Measurements from ENCODE around the gene ELOA.
A peak's percentile ranks its signal among the peaks of the same experiment; 100 is the strongest.
"Not testable (repeated sequence)": the region's sequence is repeated elsewhere in the genome, so short reads cannot be mapped to it uniquely, and the experiment has no call there.

ELOA gene

GRCh38 chr1:23741609-23742008, 1.7 kb upstream of the ELOA start:
- no peak for DNase-seq

DNA sequence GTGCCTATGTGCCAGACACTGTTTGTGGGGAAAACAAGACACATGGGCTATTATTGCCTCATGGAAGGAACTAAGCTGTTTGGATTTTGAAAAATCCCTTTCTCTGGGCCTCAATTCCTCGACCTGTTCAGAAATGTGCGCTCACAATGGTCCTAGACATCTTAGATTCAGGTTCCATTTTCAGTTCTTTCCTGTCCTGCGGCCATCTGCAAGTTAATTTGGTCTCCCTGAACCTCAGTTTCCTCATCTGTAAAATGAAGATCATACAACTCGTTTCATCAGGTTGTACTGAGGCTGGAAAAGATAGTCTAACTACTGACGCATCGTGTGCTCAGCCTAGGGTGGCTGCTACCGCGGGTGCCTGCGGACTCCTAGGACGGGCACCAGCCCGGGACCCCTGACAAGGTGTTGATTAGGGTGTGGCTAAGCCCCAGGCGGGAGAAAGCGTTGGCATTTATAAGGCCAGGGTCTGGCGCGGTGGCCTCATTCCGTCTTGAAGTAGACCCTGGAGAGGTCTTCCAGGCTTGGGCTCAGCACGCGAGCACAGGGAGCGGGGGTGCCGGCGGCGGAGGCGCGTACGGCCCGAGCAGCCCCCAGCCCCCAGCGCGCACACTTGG, 493 bp upstream of the ELOA start:
- no peak for DNase-seq

GRCh38 chr1:23745515-23745914, 2.2 kb downstream of the ELOA start:
- DNase-seq = no peak

DNA sequence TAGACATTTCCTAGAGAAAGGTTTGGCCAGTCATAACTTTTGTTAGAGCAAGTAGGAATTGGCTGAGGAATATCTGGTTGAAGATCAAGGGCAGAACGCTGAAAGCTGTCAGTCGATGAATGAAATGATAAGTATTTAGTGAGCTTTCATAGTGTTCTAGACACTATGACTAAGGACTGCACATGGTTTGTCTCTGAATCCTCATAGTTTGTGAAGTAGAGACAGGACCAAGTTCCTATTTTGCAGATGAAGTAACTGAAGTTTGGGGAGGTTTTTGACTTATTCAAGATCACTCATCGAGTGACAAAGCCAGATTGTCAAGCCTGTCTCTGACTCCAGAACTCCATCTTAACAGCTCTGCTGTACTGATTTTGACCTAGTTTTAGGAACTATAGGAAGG, 4.7 kb downstream of the ELOA start:
- no peak for DNase-seq

GRCh38 chr1:23751050-23751814, 8.0 kb downstream of the ELOA start:
- DNase-seq = peak; percentile 19

GRCh38 chr1:23751815-23752200, 8.5 kb downstream of the ELOA start:
- DNase-seq = no peak

DNA sequence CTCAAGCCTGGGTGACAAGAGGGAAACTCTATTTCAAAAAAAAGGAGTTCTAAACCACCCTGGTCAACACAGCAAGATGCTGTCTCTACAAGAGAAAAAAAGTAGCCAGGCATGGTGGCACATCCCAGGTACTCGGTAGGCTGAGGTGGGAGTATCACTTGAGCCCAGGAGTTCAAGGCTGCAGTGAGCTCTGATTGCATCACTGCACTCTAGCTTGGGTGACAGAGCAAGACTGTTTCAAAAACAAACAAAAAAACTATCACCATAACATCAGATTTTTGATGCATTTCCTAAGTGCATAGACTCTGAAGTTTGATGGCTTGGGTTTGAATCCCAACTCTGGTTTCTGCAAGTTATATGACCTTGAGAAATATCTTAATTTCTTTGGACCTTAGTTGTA, 9.6 kb downstream of the ELOA start:
- DNase-seq = no peak

DNA sequence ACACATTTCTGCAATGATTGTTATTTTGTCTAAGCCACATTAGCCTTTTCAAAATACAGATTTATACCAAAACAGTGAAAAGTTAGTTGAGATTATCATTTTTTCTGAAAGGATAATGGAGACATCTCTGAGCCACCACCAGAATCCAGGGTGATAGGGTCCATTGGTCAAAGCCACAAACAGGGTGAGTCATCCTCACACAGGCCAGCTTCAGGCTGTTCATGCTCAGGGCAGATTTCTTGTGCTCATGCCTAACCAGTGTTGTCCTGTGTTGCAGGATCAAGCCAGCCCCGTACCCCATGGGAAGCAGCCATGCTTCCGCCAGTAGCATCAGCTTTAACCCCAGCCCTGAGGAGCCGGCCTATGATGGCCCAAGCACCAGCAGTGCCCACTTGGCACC, 13.4 kb downstream of the ELOA start:
- no peak for DNase-seq

GRCh38 chr1:23757812-23758211, 14.5 kb downstream of the ELOA start:
- no peak for DNase-seq

DNA sequence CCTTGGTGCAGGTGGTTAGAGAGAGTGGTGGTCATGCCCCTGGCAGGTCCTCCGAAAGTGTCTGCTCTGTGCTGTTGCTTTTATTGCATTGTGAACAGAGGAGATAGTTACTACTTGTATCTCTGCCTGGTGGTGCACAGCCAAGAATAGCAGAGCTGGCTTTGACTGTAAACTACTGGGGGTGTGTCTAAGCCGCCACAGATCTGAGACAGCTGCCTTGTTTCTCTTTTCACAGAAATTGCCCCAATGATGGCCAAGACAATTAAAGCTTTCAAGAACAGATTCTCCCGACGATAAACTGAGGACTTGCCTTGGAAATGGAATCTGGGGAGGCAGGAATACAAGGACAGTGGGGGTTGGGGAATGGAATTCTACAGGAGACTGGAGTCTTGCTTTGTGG, 16.0 kb downstream of the ELOA start:
- DNase-seq = no peak

- DNase-seq = no peak
These were observed 19.8 kb downstream of the ELOA start for GRCh38 chr1:23763041-23763577.

DNA sequence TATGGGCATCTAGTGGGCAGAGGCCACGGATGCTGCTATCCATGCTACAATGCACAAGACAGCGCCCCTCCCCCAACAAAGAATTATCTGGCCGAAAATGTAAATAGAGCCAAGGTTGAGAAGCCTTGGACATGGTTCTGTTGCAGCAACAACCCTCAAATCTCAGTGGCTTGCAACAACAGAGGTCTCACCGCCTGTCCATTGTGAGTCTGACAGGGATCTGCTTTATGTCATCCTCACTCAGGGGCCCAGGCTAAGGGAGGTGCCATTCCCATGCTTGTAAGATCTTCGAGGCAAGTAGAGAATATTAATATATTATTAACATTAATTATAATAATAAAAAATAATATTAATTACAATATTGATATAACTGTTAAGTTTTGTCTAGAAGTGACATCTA, 25.5 kb downstream of the ELOA start:
- DNase-seq = no peak

GRCh38 chr1:23772049-23772853, 29.0 kb downstream of the ELOA start:
- peak; percentile 88 for DNase-seq

DNA sequence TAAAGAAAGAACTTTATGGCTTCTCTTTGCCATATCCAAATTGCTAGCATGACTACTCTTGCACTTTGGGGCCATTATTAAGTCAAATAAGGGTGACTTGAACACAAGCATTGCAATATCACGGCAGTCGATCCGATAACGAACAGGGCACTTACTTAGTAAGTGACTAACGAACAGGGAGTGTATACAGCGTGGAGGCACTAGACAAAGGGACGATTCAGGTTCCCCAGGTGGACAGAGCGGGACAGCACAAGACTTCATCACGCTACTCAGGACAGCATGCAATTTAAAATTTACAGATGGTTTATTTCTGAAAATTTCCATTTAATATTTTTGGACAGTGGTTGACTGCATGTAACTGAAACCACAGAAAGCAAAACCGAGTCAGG, 29.6 kb downstream of the ELOA start:
- DNase-seq = no peak

GRCh38 chr1:23774174-23774880, 31.1 kb downstream of the ELOA start:
- no peak for DNase-seq

- no peak for DNase-seq
These were observed 32.9 kb downstream of the ELOA start for GRCh38 chr1:23776217-23776616.

DNA sequence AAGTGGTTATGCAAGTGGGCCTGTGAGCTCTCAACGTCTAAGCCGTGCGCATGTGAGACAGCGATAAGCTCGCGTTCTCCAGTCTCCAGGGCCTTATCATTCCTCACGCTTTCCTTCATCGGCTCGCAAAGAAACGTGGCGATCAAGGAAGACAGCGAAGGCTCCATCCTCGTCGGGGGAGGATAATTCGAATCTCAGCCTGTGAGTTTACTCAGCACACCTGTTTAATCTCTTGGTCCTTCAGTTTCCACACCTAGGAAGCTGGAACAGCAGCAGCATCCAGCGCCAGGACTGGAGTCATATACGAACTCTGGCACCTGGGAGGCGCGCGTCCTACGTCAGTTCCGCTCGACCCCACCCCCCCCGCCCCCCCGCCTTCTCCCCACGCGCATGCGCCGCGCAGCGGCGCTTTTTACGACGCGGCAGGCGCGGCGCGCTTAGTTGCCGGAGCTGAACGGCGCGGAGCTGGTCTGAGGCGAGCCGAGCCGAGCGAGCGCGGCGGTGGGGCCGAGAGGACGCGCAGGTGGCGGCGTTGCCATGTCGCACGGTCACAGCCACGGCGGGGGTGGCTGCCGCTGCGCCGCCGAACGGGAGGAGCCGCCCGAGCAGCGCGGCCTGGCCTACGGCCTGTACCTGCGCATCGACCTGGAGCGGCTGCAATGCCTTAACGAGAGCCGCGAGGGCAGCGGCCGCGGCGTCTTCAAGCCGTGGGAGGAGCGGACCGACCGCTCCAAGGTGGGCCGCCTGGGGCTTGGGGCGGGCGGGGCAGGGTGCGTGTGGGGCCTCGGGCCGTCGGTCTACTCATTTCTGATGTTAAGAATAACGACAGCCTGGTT, 34.9 kb downstream of the ELOA start, which contains the start of gene PITHD1:
PITHD1 (plus strand) TSS at position 440 of the 836 bp plus-strand sequence; CDS start at position 538, 98 bp downstream.
- peak; percentile 87 for DNase-seq

DNA sequence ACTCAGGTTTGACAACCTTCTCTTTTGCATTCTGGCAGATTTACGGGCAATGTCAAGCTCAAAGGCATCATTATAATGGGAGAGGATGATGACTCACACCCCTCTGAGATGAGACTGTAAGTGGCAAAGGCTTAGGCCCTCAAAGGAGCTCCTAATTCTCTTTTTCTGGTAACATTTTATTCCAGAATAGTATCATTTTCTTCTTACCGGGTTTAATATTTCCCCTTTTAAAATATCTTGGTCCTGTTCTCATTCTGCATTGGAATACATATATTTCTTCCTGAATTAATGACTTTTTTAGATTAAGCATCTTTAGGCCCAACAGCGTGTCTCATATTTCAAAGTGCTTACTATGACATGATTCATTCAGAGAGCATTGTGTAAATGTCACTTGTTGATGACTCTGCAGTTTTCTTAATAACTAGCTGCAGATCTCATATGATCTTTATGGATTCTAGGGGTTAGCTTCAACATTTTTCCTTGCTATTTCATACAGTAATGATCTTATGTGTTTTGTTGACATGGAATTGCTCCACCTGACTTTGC, 36.6 kb downstream of the ELOA start:
- no peak for DNase-seq

DNA sequence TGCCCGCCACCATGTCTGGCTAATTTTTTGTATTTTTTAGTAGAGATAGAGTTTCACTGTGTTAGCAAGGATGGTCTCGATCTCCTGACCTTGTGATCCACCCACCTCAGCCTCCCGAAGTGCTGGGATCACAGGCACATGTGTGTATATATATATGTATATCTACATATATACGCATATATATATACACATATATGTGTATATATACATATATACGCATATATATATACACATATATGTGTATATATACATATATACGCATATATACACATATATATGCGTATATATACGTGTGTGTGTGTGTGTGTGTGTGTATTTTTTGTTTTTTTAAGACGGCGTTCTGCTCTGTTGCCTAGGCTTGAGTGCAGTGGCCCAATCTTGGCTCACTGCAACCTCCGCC, 39.9 kb downstream of the ELOA start:
- DNase-seq = not testable (repeated sequence)

- DNase-seq = no peak
These were observed 41.6 kb downstream of the ELOA start for GRCh38 chr1:23784846-23785245.

GRCh38 chr1:23787701-23788100, 44.4 kb downstream of the ELOA start:
- DNase-seq = no peak

DNA sequence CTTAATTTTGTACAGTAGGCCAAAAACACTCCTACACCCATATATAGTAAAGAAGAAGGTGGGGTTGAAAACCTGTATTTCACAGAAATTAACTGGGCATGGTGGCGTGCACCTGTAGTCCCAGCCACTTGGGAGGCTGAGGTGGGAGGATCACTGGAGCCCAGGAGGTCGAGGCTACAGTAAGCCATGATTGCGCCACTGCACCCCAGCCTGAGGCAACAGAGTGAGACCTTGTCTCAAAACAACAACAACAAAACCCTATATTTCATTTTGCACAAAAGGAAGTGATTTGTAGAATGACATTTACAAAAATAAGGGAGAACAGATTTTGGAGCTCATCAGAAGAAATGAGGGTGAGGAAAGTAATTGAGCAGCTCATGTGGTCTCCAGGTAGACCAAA, 45.4 kb downstream of the ELOA start:
- no peak for DNase-seq

Data from CD4-positive, alpha-beta T cell treated with Interleukin-17A for 4 hours (primary cell).